Umbilical cord (tissue), 2 donors: ENCODE measurements around the gene RUNX1. TPM values are rescaled to one million over a fixed set of nuclear protein-coding genes. Genes with fewer than 3 reads are reported as not detected.

Experiments
- DNase-seq: peaks from one replicate; pipeline ENCODE4 v3.0.0-alpha.2; 2015; ENCODE audit warnings: low spot score
- total RNA-seq: library from RNA; depleted of rRNA; stranded (reverse); fragments of >200 nt; gene quantifications from one replicate; pipeline ENCODE4 v1.2.3, GENCODE V29; 2014; ENCODE audit warnings: low replicate concordance; ENCODE audit not compliant: insufficient read depth

Gene RUNX1
- total RNA-seq, 1 donor from 2014 or later: 30.8 TPM

- no peak for DNase-seq
Observed at GRCh38 chr21:35059742-35060141, 10.6 kb upstream of the RUNX1 start.

GRCh38 chr21:35058058-35058457, 9.0 kb upstream of the RUNX1 start:
- no peak for DNase-seq

- DNase-seq: no peak
Observed at GRCh38 chr21:35057428-35057827, 8.3 kb upstream of the RUNX1 start.

DNA sequence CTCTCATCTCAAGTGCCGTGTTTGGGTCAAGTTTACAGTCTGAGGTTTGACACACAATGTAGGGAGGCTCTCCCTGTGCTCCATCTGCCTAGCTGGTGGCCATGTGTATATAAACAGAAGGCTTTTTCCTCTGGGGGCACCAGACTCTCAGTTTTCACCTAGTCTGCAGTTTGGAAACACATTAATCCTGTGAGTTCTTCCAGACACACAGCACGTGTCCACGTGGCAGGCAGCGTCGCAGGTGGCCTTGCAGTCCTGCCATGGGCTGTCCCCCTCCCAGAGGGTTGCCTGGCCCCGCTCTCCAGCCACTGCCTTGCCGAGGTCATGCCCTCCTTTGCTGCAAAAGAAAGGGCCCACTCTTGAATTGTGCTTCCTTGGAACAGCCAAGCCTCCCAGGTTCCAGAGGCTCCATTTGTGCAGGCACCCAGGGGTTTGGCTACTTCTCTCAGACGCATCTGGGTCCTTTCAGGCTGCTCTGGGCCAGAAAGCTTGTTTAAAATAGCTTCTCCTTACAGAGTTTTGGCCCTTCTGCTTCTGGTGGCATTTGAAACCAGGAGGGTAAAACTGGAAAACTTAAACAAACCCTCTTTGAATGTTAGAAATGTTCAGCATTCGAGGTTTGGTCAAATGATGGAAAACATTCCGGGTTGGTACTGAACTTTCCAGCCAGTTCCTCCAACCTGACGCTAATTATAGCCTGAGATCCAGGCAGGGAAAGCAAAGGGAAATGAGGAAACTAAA, 4.4 kb upstream of the RUNX1 start:
- DNase-seq: peak; percentile 31

- DNase-seq: no peak
Observed at GRCh38 chr21:35052801-35053200, 3.7 kb upstream of the RUNX1 start.

- peak; percentile 70 for DNase-seq
Observed at GRCh38 chr21:35051287-35051818, 2.3 kb upstream of the RUNX1 start.

- DNase-seq: no peak
Observed at GRCh38 chr21:35050348-35051286, 1.5 kb upstream of the RUNX1 start.

GRCh38 chr21:35048183-35048601, 910 bp downstream of the RUNX1 start:
- DNase-seq: peak; percentile 28

GRCh38 chr21:35046880-35047229, 2.2 kb downstream of the RUNX1 start:
- peak; percentile 25 for DNase-seq

DNA sequence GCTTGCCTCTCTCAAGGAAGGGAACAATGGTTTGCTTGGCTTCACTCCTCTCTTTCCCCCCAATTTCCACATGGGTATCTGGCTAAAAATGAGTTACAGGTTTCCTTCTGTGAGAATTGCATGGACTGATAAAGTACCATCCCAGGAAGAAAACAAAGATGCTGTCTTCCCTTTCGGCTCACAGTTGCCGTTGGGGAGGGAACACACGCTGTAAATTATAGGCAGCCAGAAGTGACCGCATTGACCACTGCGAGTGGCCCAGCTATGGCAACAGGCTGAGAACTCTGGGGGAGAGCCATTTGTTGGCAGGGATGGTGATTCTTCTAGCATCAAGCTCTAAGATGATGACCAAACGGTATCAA, 2.9 kb downstream of the RUNX1 start:
- DNase-seq: no peak

- DNase-seq: no peak
Observed at GRCh38 chr21:35045542-35046262, 3.4 kb downstream of the RUNX1 start.

DNA sequence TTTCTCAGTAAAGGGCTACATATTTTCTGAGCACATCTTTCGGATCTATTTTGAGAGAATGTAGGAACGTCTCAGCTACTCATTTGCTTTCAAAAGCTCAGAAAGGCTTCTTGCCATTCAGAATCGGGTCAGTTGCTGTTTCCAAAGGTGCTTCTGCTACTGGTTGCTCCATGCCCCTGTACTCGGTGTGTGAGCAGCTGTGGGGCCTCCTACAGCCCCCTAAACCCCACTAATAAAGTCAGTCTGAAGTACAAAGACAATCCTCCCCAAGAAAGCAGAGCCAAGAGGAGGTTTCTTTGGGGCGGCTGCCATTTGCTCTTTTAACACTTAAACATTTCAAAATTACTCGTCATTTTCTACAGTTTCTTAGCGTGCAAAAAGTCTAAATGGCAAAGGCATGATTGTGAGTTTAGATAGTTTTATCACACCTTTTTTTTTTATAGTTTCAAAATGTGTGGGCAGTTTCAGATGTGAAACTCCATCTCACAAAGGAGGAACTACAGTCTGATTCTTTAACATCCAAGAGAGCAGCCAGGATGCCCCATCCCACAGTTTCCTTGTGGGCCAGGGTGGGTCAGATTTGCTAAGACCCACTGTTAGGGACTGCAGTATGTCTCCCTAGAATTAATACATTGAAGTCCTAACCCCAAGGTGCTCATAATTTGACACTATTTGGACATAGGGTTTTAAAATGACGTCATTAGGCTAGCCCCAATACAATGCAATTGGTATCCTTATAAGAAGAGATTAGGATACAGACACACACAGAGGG, 4.1 kb downstream of the RUNX1 start:
- no peak for DNase-seq

GRCh38 chr21:35044128-35044527, 5.0 kb downstream of the RUNX1 start:
- no peak for DNase-seq

GRCh38 chr21:35043549-35043948, 5.6 kb downstream of the RUNX1 start:
- no peak for DNase-seq

DNA sequence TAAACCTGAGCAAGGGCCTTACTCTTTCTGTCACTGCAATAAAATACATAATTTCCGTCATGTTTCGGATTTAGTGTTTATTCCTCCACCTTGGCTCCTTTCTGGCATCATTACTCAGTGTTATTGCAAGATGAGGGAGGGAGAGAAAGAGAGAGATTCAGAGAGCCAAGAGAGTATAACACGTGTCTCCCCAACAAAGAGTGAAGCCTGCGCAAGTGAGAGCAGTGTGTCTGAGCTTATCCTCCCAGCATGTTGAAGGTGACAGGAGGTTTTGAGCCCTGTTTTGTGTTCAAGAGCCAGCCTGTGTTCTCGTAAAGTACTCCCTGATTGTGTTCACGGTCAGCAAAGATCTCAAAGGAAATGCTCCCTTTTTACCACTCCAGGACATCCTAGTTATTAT, 6.3 kb downstream of the RUNX1 start:
- no peak for DNase-seq

GRCh38 chr21:35041881-35042280, 7.2 kb downstream of the RUNX1 start:
- DNase-seq: no peak

GRCh38 chr21:35041122-35041521, 8.0 kb downstream of the RUNX1 start:
- no peak for DNase-seq

GRCh38 chr21:35039595-35040289, 9.4 kb downstream of the RUNX1 start:
- DNase-seq: no peak

- no peak for DNase-seq
Observed at GRCh38 chr21:35038772-35039319, 10.3 kb downstream of the RUNX1 start.

GRCh38 chr21:35037384-35037765, 11.7 kb downstream of the RUNX1 start:
- DNase-seq: no peak
